Measurements from ENCODE around the gene FMNL3. TPM values are rescaled to one million over a fixed set of nuclear protein-coding genes. Genes with fewer than 3 reads are reported as not detected.
A peak's percentile ranks its signal among the peaks of the same experiment; 100 is the strongest.

The FMNL3 gene
- polyA plus RNA-seq, 1 of the 3 experiments (the other 2 are of a cell fraction) = 10.2 TPM

- H3K4me2 ChIP-seq = peak overlapping the region; percentile 87
- peaks cover 10% of the 10 kb centered on the region for H3F3A ChIP-seq (replicated peaks; ENCODE audit: insufficient read depth)
- POLR2A ChIA-PET = interaction anchor here (0.6 to 1.8 kb wide), 21 partner anchors 10 to 370 kb away, joined by 3 to 20 read pairs (median 5); partner anchors contain the start of genes COX14, FMNL3, NCKAP5L and PRPF40B
- H3K27ac ChIP-seq (ENCODE audit: low read depth in 2 of 2, low read length in 1 of 2) = peak overlapping the region; percentile 96 to 98
- peak overlapping the region; percentile 93 for H3K9ac ChIP-seq
- peak; percentile 67 for DNase-seq
- H2AFZ ChIP-seq (ENCODE audit: low read depth) = peak overlapping the region; percentile 50; the same call in 1 of the 2 replicates
- 2% methylated on average over 28 of the region's 35 CpGs for WGBS (ENCODE audit: low lambda C conversion rate)
- peak overlapping the region; percentile 90 to 94 for H3K4me3 ChIP-seq (ENCODE audit: low read depth in 2 of 2, low read length in 1 of 2)
- no peaks in the 10 kb centered on the region for H3K9me2 ChIP-seq
- TF ChIP-seq TCF12 (IDR thresholded peaks at IDR 0.05) (no peak), IRF3 (IDR thresholded peaks at IDR 0.05; ENCODE audit: low read depth, low read length) (no peak), USF1 (IDR thresholded peaks at IDR 0.05; ENCODE audit: borderline replicate concordance, low read depth) (no peak), TAF1 (IDR thresholded peaks at IDR 0.05; ENCODE audit: borderline replicate concordance, low read depth, low read length) (no peak), MXI1 (IDR thresholded peaks at IDR 0.05; ENCODE audit: low read depth, low read length) (0 out of 2 replicates have a peak, but pooled peaks have one; percentile 6), NFIC (IDR thresholded peaks at IDR 0.05; ENCODE audit: borderline replicate concordance) (peak; percentile 5; the same call in 1 of the 2 replicates), JUND (IDR thresholded peaks at IDR 0.05) (no peak), FOXM1 (IDR thresholded peaks at IDR 0.05; ENCODE audit: low read depth) (no peak), TEAD4 (IDR thresholded peaks at IDR 0.05; ENCODE audit: borderline replicate concordance, insufficient read depth) (no peak), RAD21 (IDR thresholded peaks at IDR 0.05; ENCODE audit: low read length) (no peak), POLR2AphosphoS5 (IDR thresholded peaks at IDR 0.05; ENCODE audit: low read depth, low read length) (no peak), ELF1 (IDR thresholded peaks at IDR 0.05) (no peak)
- TF ChIP-seq, protein P1, sequence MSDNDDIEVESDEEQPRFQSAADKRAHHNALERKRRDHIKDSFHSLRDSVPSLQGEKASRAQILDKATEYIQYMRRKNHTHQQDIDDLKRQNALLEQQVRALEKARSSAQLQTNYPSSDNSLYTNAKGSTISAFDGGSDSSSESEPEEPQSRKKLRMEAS (IDR thresholded peaks at IDR 0.05; ENCODE audit: low read depth) = 0 out of 2 replicates have a peak, but pooled peaks have one; percentile 45
- no peaks in the 10 kb centered on the region for H3K27me3 ChIP-seq (ENCODE audit: insufficient read depth)
- H4K20me1 ChIP-seq (ENCODE audit: insufficient read depth) = peaks cover 54% of the 10 kb centered on the region
- H3K9me3 ChIP-seq = no peaks in the 10 kb centered on the region
- peaks cover 53% of the 10 kb centered on the region for H3K79me2 ChIP-seq (ENCODE audit: insufficient read depth)
- CTCF ChIA-PET = interaction anchor here (0.6 to 2.2 kb wide), 46 partner anchors 8 to 369 kb away, joined by 3 to 22 read pairs (median 4); partner anchors contain the start of genes BCDIN3D and PRPF40B
- H3K36me3 ChIP-seq (replicated peaks in 1 of 2; ENCODE audit: control insufficient read depth in 1 of 2, insufficient read depth in 2 of 2, low read length in 1 of 2) = peaks cover 5 to 14% of the 10 kb centered on the region in 2 experiments
- H3K4me1 ChIP-seq (ENCODE audit: control insufficient read depth in 1 of 2, insufficient read depth in 2 of 2, low read depth in 1 of 2, low read length in 1 of 2) = peaks cover 13% of the 10 kb centered on the region in 2 experiments
Measured at GRCh38 chr12:49741882-49742620, 34.8 kb upstream of the FMNL3 start.
